HG02798 (cell line): ENCODE results near the gene HPN.
"Not testable (repeated sequence)": the region's sequence is repeated elsewhere in the genome, so short reads cannot be mapped to it uniquely, and the experiment has no call there.

Source experiments
- ATAC-seq: cut with Tn5 transposase; IDR thresholded peaks from one replicate; pipeline ENCODE4 v1.9.1; 2021; ENCODE audit warnings: mild to moderate bottlenecking; ENCODE audit not compliant: unreplicated experiment, poor library complexity

HPN gene

GRCh38 chr19:35007427-35007826 lies 34.1 kb upstream of the HPN start:
- ATAC-seq = not testable (repeated sequence)

- ATAC-seq = no peak
These were observed 32.6 kb upstream of the HPN start for GRCh38 chr19:35008891-35009341.

- ATAC-seq = no peak
These were observed 31.8 kb upstream of the HPN start for GRCh38 chr19:35009424-35010415.

GRCh38 chr19:35011091-35011689 lies 30.3 kb upstream of the HPN start:
- no peak for ATAC-seq

GRCh38 chr19:35011737-35012682 lies 29.5 kb upstream of the HPN start:
- ATAC-seq = no peak

GRCh38 chr19:35013041-35013819 lies 28.3 kb upstream of the HPN start:
- ATAC-seq = peak; percentile 60

GRCh38 chr19:35013820-35014754 lies 27.4 kb upstream of the HPN start:
- no peak for ATAC-seq

- not testable (repeated sequence) for ATAC-seq
These were observed 26.7 kb upstream of the HPN start for GRCh38 chr19:35014774-35015173.

GRCh38 chr19:35015270-35015953 lies 26.1 kb upstream of the HPN start:
- ATAC-seq = no peak

- no peak for ATAC-seq
These were observed 25.6 kb upstream of the HPN start for GRCh38 chr19:35015954-35016351.

- ATAC-seq = no peak
These were observed 24.0 kb upstream of the HPN start for GRCh38 chr19:35017507-35017906.

GRCh38 chr19:35018379-35018778 lies 23.1 kb upstream of the HPN start:
- ATAC-seq = no peak

GRCh38 chr19:35019144-35019543 lies 22.4 kb upstream of the HPN start:
- no peak for ATAC-seq

- ATAC-seq = no peak
These were observed 20.5 kb upstream of the HPN start for GRCh38 chr19:35021016-35021415.

GRCh38 chr19:35021596-35021995 lies 19.9 kb upstream of the HPN start:
- no peak for ATAC-seq

- no peak for ATAC-seq
These were observed 19.1 kb upstream of the HPN start for GRCh38 chr19:35022460-35022859.

GRCh38 chr19:35023428-35023827 lies 18.1 kb upstream of the HPN start:
- no peak for ATAC-seq

- no peak for ATAC-seq
These were observed 17.4 kb upstream of the HPN start for GRCh38 chr19:35024095-35024494.
